Measurements from ENCODE around the gene WASHC1. TPM values are rescaled to one million over a fixed set of nuclear protein-coding genes. Genes with fewer than 3 reads are reported as not detected.

Gene WASHC1
- 2.9 and 7.9 TPM in 2 replicates for total RNA-seq

DNA sequence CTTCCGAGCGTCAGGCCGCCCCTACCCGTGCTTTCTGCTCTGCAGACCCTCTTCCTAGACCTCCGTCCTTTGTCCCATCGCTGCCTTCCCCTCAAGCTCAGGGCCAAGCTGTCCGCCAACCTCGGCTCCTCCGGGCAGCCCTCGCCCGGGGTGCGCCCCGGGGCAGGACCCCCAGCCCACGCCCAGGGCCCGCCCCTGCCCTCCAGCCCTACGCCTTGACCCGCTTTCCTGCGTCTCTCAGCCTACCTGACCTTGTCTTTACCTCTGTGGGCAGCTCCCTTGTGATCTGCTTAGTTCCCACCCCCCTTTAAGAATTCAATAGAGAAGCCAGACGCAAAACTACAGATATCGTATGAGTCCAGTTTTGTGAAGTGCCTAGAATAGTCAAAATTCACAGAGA, at the start of gene WASHC1:
Gene WASHC1, minus strand, starts transcription at position 101 of the 400 bp plus-strand sequence. CDS start 4,457 bp downstream, outside the sequence.

Other genes starting within 250 kb of the WASHC1 start
- 0.21 TPM in 1 of 2 replicates, not detected in the other for gene FOXD4, start 89.0 kb upstream of the WASHC1 start, total RNA-seq
- gene ZNG1A, start 149.6 kb upstream of the WASHC1 start, total RNA-seq, result 24.3 and 31.9 TPM in 2 replicates
- 0.60 and 0.71 TPM in 2 replicates for gene DOCK8, start 185.4 kb upstream of the WASHC1 start, total RNA-seq

Measured in airway epithelial cell (primary cell).